HEK293 (cell line): Measurements from ENCODE around the gene DDX42.

Source experiments
- MYNN ChIP-seq: fragments of 450-650 bp; formaldehyde crosslinking; IDR thresholded peaks from 2 replicates; pipeline ENCODE4 v1.5.1; 2016; ENCODE audit warnings: missing biosample characterization, missing genetic modification characterization, borderline replicate concordance
- TCF7L2 ChIP-seq: IDR thresholded peaks from 2 replicates; pipeline ENCODE4 v1.6.1; 2011; ENCODE audit warnings: low read depth, mild to moderate bottlenecking, inconsistent platforms, low read length, moderate library complexity, borderline replicate concordance
- ZBTB21 ChIP-seq: fragments of 450-650 bp; formaldehyde crosslinking; IDR thresholded peaks from 2 replicates; pipeline ENCODE4 v1.5.1; 2017; ENCODE audit warnings: missing biosample characterization, missing genetic modification characterization
- ZNF248 ChIP-seq: fragments of 450-650 bp; formaldehyde crosslinking; IDR thresholded peaks from 2 replicates; pipeline ENCODE4 v1.5.1; 2017; ENCODE audit warnings: missing biosample characterization, missing genetic modification characterization
- ZNF501 ChIP-seq: fragments of 450-650 bp; formaldehyde crosslinking; IDR thresholded peaks from 2 replicates; pipeline ENCODE4 v1.5.1; 2016; ENCODE audit warnings: missing biosample characterization, missing genetic modification characterization
- ZNF623 ChIP-seq: fragments of 450-650 bp; formaldehyde crosslinking; IDR thresholded peaks from 2 replicates; pipeline ENCODE4 v1.5.1; 2016; ENCODE audit warnings: missing biosample characterization, missing genetic modification characterization
- ZNF624 ChIP-seq: fragments of 450-650 bp; formaldehyde crosslinking; IDR thresholded peaks from 2 replicates; pipeline ENCODE4 v1.5.1; 2017; ENCODE audit warnings: missing biosample characterization, missing genetic modification characterization
- ZNF747 ChIP-seq: fragments of 450-650 bp; formaldehyde crosslinking; IDR thresholded peaks from 2 replicates; pipeline ENCODE4 v1.5.1; 2016; ENCODE audit warnings: missing biosample characterization, missing genetic modification characterization
- TF ChIP-seq, protein P1 (sequence below): fragments of 450-650 bp; formaldehyde crosslinking; IDR thresholded peaks from 2 replicates; pipeline ENCODE4 v1.5.1; 2016; ENCODE audit warnings: missing biosample characterization, missing genetic modification characterization

DNA sequence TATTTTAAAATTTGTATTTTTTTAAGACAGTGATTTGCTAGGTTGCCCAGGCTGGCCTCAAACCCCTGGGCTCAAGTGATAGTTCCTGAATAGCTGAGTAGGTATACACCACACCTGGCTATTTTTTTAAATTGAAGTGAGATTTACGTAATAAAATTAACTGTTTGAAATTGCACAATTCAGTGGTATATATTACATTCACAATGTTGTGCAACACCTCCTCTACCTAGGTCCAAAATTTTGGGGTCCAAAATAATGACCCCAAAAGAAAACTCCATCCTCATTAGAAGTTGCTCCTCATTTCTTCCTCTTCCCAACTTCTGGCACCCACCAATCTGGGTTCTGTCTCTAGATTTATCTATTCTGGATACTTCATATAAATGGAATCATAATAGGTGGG, 71.5 kb downstream of the DDX42 start:
- TF ChIP-seq, protein P1, sequence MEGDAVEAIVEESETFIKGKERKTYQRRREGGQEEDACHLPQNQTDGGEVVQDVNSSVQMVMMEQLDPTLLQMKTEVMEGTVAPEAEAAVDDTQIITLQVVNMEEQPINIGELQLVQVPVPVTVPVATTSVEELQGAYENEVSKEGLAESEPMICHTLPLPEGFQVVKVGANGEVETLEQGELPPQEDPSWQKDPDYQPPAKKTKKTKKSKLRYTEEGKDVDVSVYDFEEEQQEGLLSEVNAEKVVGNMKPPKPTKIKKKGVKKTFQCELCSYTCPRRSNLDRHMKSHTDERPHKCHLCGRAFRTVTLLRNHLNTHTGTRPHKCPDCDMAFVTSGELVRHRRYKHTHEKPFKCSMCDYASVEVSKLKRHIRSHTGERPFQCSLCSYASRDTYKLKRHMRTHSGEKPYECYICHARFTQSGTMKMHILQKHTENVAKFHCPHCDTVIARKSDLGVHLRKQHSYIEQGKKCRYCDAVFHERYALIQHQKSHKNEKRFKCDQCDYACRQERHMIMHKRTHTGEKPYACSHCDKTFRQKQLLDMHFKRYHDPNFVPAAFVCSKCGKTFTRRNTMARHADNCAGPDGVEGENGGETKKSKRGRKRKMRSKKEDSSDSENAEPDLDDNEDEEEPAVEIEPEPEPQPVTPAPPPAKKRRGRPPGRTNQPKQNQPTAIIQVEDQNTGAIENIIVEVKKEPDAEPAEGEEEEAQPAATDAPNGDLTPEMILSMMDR = no peak
- TF ChIP-seq ZNF747 (no peak), ZNF624 (tag by site-specific recombination) (no peak), ZBTB21 (no peak), TCF7L2 (no peak), ZNF248 (tag by site-specific recombination) (no peak), ZNF623 (tag by site-specific recombination) (no peak), ZNF501 (tag by site-specific recombination) (no peak), MYNN (tag by site-specific recombination) (no peak)
